ENCODE data around the gene ADISSP.

Gene ADISSP

GRCh38 chr20:3784216-3784853 lies 16.8 kb upstream of the ADISSP start:
- DNase-seq (ENCODE audit: low read depth, low spot score), result no peak
- H3K4me3 ChIP-seq (ENCODE audit: low read length), result no peak overlapping the region

GRCh38 chr20:3783511-3784195 lies 16.1 kb upstream of the ADISSP start:
- no peak overlapping the region for H3K4me3 ChIP-seq (ENCODE audit: low read length)
- no peak for DNase-seq (ENCODE audit: low read depth, low spot score)

GRCh38 chr20:3783068-3783489 lies 15.5 kb upstream of the ADISSP start:
- DNase-seq (ENCODE audit: low read depth, low spot score), result no peak

GRCh38 chr20:3782597-3782996 lies 15.0 kb upstream of the ADISSP start:
- no peak for DNase-seq (ENCODE audit: low read depth, low spot score)
- no peak overlapping the region for H3K4me3 ChIP-seq (ENCODE audit: low read length)

More at GRCh38 chr20:3783068-3783489, 15.5 kb upstream of the ADISSP start:
- H3K4me3 ChIP-seq (ENCODE audit: low read length), result no peak overlapping the region

- DNase-seq (ENCODE audit: low read depth, low spot score), result peak; percentile 39
- no peak within 1 kb of the TSS for H3K4me3 ChIP-seq (ENCODE audit: low read length)
Observed at GRCh38 chr20:3781153-3781910, 13.8 kb upstream of the ADISSP start, which contains the start of gene SPEF1. Gene SPEF1 (minus strand): TSS chr20:3781448. CDS start chr20:3781287, 161 bp downstream.

GRCh38 chr20:3778976-3779375 lies 11.4 kb upstream of the ADISSP start:
- no peak overlapping the region for H3K4me3 ChIP-seq (ENCODE audit: low read length)
- no peak for DNase-seq (ENCODE audit: low read depth, low spot score)

GRCh38 chr20:3777716-3778629 lies 10.4 kb upstream of the ADISSP start:
- DNase-seq (ENCODE audit: low read depth, low spot score), result no peak
- no peak overlapping the region for H3K4me3 ChIP-seq (ENCODE audit: low read length)

- DNase-seq (ENCODE audit: low read depth, low spot score), result no peak
- no peak overlapping the region for H3K4me3 ChIP-seq (ENCODE audit: low read length)
Observed at GRCh38 chr20:3777381-3777715, 9.8 kb upstream of the ADISSP start.

GRCh38 chr20:3775457-3776108 lies 8.0 kb upstream of the ADISSP start:
- no peak for DNase-seq (ENCODE audit: low read depth, low spot score)
- H3K4me3 ChIP-seq (ENCODE audit: low read length), result no peak overlapping the region

- no peak overlapping the region for H3K4me3 ChIP-seq (ENCODE audit: low read length)
- no peak for DNase-seq (ENCODE audit: low read depth, low spot score)
Observed at GRCh38 chr20:3771552-3772058, 4.1 kb upstream of the ADISSP start.

- peak overlapping the region; percentile 83 for H3K4me3 ChIP-seq (ENCODE audit: low read length)
- DNase-seq (ENCODE audit: low read depth, low spot score), result peak; percentile 64
Observed at GRCh38 chr20:3768342-3769130, 983 bp upstream of the ADISSP start.

- H3K4me3 ChIP-seq (ENCODE audit: low read length), result peak overlapping the region; percentile 83
- DNase-seq (ENCODE audit: low read depth, low spot score), result no peak
Observed at GRCh38 chr20:3767110-3767426, 485 bp downstream of the ADISSP start.

GRCh38 chr20:3766422-3767109 lies 987 bp downstream of the ADISSP start:
- DNase-seq (ENCODE audit: low read depth, low spot score), result no peak
- peak overlapping the region; percentile 83 for H3K4me3 ChIP-seq (ENCODE audit: low read length)

GRCh38 chr20:3765171-3765882 lies 2.2 kb downstream of the ADISSP start:
- DNase-seq (ENCODE audit: low read depth, low spot score), result no peak
- H3K4me3 ChIP-seq (ENCODE audit: low read length), result no peak overlapping the region

- H3K4me3 ChIP-seq (ENCODE audit: low read length), result no peak overlapping the region
- no peak for DNase-seq (ENCODE audit: low read depth, low spot score)
Observed at GRCh38 chr20:3764659-3765058, 2.9 kb downstream of the ADISSP start.

GRCh38 chr20:3763671-3764601 lies 3.6 kb downstream of the ADISSP start:
- no peak overlapping the region for H3K4me3 ChIP-seq (ENCODE audit: low read length)
- DNase-seq (ENCODE audit: low read depth, low spot score), result no peak

Data from Jurkat, Clone E6-1 (cell line).